GM08714 (cell line): ENCODE results near the gene OR51B6.

Experiments
- H3K4me3 ChIP-seq: fragments of 200-500 bp; sonication (Bioruptor generic); 2 replicates; pipeline ENCODE4 v1.5.1; 2014; ENCODE audit warnings: mild to moderate bottlenecking, low read length, inconsistent platforms
- ZNF274 ChIP-seq: IDR thresholded peaks from 2 replicates; pipeline ENCODE4 v1.6.1; 2012; ENCODE audit warnings: mild to moderate bottlenecking, low read depth, low read length

The OR51B6 gene

DNA sequence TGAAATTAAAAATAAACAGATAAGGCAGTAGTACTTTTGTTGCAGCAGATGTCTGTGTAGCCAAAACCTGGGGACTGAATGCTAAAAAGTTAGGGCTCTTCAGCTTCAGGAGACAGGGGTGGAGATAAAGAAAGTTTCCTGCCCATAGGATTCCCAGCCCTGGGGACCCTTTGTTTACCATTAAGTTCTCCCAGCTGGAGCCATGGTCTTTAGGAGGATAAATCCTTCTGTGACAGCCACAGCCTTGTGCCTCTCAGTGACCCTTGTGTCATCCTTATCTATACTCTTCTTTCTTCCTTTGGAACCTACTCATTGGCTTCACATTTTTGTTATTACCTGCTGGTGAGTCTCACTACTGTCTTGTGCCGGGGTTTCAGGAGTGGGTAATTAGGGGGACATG is 32.3 kb downstream of the OR51B6 start, which contains the start of gene OR51M1:
TSS of gene OR51M1 (plus strand) at position 237 of the 400 bp plus-strand sequence. CDS start 5,587 bp downstream, outside the sequence.
- no peak for TF ChIP-seq ZNF274
- no peak within 1 kb of the TSS for H3K4me3 ChIP-seq

DNA sequence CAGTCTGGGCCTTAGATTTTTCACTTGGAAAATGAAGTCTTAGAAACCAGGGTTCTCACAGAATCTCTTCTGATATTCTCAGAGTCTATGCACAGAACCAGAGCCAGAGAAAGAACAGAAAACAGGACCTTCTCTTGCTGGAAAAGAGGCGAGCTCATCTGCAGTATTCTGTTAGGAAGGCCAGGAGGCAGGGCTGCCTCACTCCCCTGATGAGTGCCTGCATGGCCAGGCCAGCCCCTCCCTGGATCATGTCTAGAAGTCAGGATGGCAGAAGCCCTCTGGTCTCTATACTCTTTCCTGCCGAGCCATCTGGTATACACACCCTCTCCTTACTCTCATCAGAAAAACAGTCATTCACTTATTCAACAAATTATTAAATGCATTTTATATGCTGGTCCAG is 33.0 kb downstream of the OR51B6 start:
- H3K4me3 ChIP-seq = no peak overlapping the region
- no peak for TF ChIP-seq ZNF274

DNA sequence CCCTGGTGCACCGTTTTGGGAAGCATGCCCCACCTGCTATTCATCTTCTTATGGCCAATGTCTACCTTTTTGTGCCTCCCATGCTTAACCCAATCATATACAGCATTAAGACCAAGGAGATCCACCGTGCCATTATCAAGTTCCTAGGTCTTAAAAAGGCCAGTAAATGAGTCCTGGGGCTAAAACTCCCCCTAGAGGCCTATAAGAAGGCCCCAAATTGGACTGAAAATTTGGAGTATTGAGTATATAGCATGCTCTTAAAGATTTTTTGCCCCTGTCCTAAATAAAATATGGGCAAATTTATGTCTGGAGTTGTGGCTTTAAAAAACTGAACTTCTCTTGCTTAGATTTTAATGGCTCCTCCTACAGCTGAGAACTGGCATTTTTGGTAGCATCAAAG is 38.9 kb downstream of the OR51B6 start:
- H3K4me3 ChIP-seq = no peak overlapping the region
- TF ChIP-seq ZNF274 = no peak

DNA sequence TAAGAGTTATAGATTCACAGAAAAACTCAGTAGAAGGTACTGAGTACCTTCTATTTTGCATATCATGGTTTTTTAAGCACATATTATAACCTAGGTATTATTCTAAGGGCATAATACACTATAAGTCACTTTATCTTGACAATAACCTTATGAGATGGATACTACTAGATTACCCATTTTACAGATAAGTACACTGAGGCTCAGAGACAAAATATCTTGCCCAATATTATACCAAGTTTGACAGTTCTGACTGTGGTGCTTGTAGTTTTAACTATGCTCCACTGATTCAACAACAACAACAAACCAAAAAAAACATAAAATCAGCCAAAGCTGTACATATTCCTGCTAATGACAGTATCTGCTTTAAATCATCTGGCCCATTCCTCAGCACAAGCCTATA is 42.8 kb downstream of the OR51B6 start:
- TF ChIP-seq ZNF274 = no peak
- no peak overlapping the region for H3K4me3 ChIP-seq

DNA sequence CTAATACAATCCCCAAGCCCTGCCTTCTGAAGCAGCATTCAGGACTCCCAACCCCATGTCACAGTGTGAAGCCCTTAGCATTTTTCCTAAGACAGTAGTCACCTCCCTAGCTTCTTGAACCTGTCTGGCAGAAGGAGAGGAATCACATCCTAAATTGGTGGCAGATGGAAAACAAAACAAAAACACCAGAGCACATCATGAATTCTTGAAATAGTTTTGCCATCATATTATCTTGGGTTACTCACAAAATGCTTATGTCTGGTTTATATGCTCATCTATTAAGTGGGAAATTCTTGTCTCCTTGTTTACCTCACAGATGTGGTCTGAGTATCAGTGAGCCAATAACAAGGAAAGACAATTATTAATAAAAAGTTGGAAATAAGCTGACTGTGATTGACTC is 47.6 kb downstream of the OR51B6 start:
- no peak overlapping the region for H3K4me3 ChIP-seq
- TF ChIP-seq ZNF274 = no peak
